Measurements from ENCODE around the gene FAIM2.

- TF ChIP-seq, protein P1, sequence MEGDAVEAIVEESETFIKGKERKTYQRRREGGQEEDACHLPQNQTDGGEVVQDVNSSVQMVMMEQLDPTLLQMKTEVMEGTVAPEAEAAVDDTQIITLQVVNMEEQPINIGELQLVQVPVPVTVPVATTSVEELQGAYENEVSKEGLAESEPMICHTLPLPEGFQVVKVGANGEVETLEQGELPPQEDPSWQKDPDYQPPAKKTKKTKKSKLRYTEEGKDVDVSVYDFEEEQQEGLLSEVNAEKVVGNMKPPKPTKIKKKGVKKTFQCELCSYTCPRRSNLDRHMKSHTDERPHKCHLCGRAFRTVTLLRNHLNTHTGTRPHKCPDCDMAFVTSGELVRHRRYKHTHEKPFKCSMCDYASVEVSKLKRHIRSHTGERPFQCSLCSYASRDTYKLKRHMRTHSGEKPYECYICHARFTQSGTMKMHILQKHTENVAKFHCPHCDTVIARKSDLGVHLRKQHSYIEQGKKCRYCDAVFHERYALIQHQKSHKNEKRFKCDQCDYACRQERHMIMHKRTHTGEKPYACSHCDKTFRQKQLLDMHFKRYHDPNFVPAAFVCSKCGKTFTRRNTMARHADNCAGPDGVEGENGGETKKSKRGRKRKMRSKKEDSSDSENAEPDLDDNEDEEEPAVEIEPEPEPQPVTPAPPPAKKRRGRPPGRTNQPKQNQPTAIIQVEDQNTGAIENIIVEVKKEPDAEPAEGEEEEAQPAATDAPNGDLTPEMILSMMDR (IDR thresholded peaks at IDR 0.05): no peak
- TF ChIP-seq EP300 (IDR thresholded peaks at IDR 0.05) (no peak), POLR2A (IDR thresholded peaks at IDR 0.05) (no peak)
These were observed 49.5 kb upstream of the FAIM2 start for GRCh38 chr12:49953151-49953550.

Data from upper lobe of left lung (tissue), 4 donors.